Karpas-422 (cell line): ENCODE measurements around the gene BCL11B. TPM values are rescaled to one million over a fixed set of nuclear protein-coding genes. Genes with fewer than 3 reads are reported as not detected.

Experiments
- DNase-seq: peaks from one replicate; pipeline ENCODE4 v3.0.0-alpha.2; 2015
- H2AFZ ChIP-seq: fragments of 200-600 bp; sonication (generic); 2 replicates; pipeline ENCODE4 v1.6.1; 2014; ENCODE audit warnings: antibody characterized with exemption, low read length, mixed read lengths
- H3K27ac ChIP-seq: fragments of 200-600 bp; sonication (generic); 2 replicates; pipeline ENCODE4 v1.5.1; 2014; ENCODE audit warnings: mild to moderate bottlenecking, low read length, moderate library complexity
- H3K27me3 ChIP-seq: fragments of 200-600 bp; sonication (generic); 2 replicates; pipeline ENCODE4 v1.6.1; 2014; ENCODE audit warnings: low read length, mixed read lengths
- H3K36me3 ChIP-seq: fragments of 200-600 bp; sonication (generic); 2 replicates; pipeline ENCODE4 v1.6.1; 2014; ENCODE audit warnings: low read length, mixed read lengths; ENCODE audit not compliant: insufficient read depth
- H3K4me1 ChIP-seq: fragments of 200-600 bp; sonication (generic); 2 replicates; pipeline ENCODE4 v1.6.1; 2014; ENCODE audit warnings: mild to moderate bottlenecking, low read length, mixed read lengths
- H3K4me2 ChIP-seq: fragments of 200-600 bp; sonication (generic); 2 replicates; pipeline ENCODE4 v1.6.1; 2014; ENCODE audit warnings: low read length, low read depth, mild to moderate bottlenecking; ENCODE audit not compliant: poor library complexity, severe bottlenecking
- H3K4me3 ChIP-seq: fragments of 200-600 bp; sonication (generic); 2 replicates; pipeline ENCODE4 v1.5.1; 2014; ENCODE audit warnings: mild to moderate bottlenecking, antibody characterized with exemption, low read length, mixed read lengths
- H3K79me2 ChIP-seq: fragments of 200-600 bp; sonication (generic); 2 replicates; pipeline ENCODE4 v1.6.1; 2014; ENCODE audit warnings: mild to moderate bottlenecking, low read length, mixed read lengths
- H3K9ac ChIP-seq: fragments of 200-600 bp; sonication (generic); 2 replicates; pipeline ENCODE4 v1.6.0; 2014; ENCODE audit warnings: low read length
- H3K9me2 ChIP-seq: fragments of 200-600 bp; sonication (generic), shearing (Covaris generic); replicated peaks from 2 replicates; pipeline ENCODE4 v1.6.0; 2014; ENCODE audit warnings: mild to moderate bottlenecking, low read length, moderate library complexity; ENCODE audit not compliant: insufficient read depth
- H3K9me3 ChIP-seq: fragments of 300-700, 200-600 bp; sonication (generic); 2 replicates; pipeline ENCODE4 v1.6.1; 2014; ENCODE audit warnings: low read length, mixed read lengths
- H4K20me1 ChIP-seq: fragments of 200-600 bp; sonication (generic); 2 replicates; pipeline ENCODE4 v1.6.1; 2014; ENCODE audit warnings: mild to moderate bottlenecking, antibody characterized with exemption, low read length, low read depth; ENCODE audit not compliant: insufficient read depth
- total RNA-seq: library from RNA; depleted of rRNA; stranded (reverse); fragments of >200 nt; shearing (Covaris generic); gene quantifications from 2 replicates; pipeline ENCODE4 v1.2.3, GENCODE V29; 2014; ENCODE audit warnings: low replicate concordance

Gene BCL11B
- total RNA-seq, 1 experiment from 2014 or later: not detected

GRCh38 chr14:99267381-99267780 lies 4.6 kb downstream of the BCL11B start:
- H3K27me3 ChIP-seq: no peaks in the 10 kb centered on the region
- H3K79me2 ChIP-seq: no peaks in the 10 kb centered on the region
- no peak overlapping the region for H3K4me3 ChIP-seq
- DNase-seq: no peak
- no peaks in the 10 kb centered on the region for H3K9me3 ChIP-seq
- no peaks in the 10 kb centered on the region for H4K20me1 ChIP-seq
- H3K9me2 ChIP-seq: no peaks in the 10 kb centered on the region
- H3K36me3 ChIP-seq: no peaks in the 10 kb centered on the region
- H3K27ac ChIP-seq: no peak overlapping the region
- no peak overlapping the region for H3K9ac ChIP-seq
- no peaks in the 10 kb centered on the region for H3K4me1 ChIP-seq
- H3K4me2 ChIP-seq: no peak overlapping the region
- H2AFZ ChIP-seq: no peak overlapping the region

GRCh38 chr14:99266181-99267178 lies 5.5 kb downstream of the BCL11B start:
- no peak overlapping the region for H3K4me2 ChIP-seq
- no peaks in the 10 kb centered on the region for H3K36me3 ChIP-seq
- H3K4me3 ChIP-seq: no peak overlapping the region
- no peaks in the 10 kb centered on the region for H3K79me2 ChIP-seq
- no peaks in the 10 kb centered on the region for H3K4me1 ChIP-seq
- no peak overlapping the region for H3K27ac ChIP-seq
- H3K9me3 ChIP-seq: no peaks in the 10 kb centered on the region
- H2AFZ ChIP-seq: no peak overlapping the region
- peak; percentile 90 for DNase-seq
- no peaks in the 10 kb centered on the region for H3K27me3 ChIP-seq
- no peaks in the 10 kb centered on the region for H3K9me2 ChIP-seq
- no peaks in the 10 kb centered on the region for H4K20me1 ChIP-seq
- no peak overlapping the region for H3K9ac ChIP-seq

GRCh38 chr14:99265571-99265970 lies 6.4 kb downstream of the BCL11B start:
- no peaks in the 10 kb centered on the region for H3K79me2 ChIP-seq
- H3K4me2 ChIP-seq: no peak overlapping the region
- H3K27me3 ChIP-seq: no peaks in the 10 kb centered on the region
- no peaks in the 10 kb centered on the region for H3K36me3 ChIP-seq
- no peak overlapping the region for H2AFZ ChIP-seq
- H3K4me1 ChIP-seq: no peaks in the 10 kb centered on the region
- no peaks in the 10 kb centered on the region for H3K9me2 ChIP-seq
- no peak overlapping the region for H3K4me3 ChIP-seq
- DNase-seq: no peak
- no peak overlapping the region for H3K9ac ChIP-seq
- H3K27ac ChIP-seq: no peak overlapping the region
- H4K20me1 ChIP-seq: no peaks in the 10 kb centered on the region
- no peaks in the 10 kb centered on the region for H3K9me3 ChIP-seq

- Histone ChIP-seq H3K9me2 (no peaks in the 10 kb centered on the region), H3K79me2 (no peaks in the 10 kb centered on the region), H3K27me3 (no peaks in the 10 kb centered on the region), H3K36me3 (no peaks in the 10 kb centered on the region), H2AFZ (no peak overlapping the region), H4K20me1 (no peaks in the 10 kb centered on the region), H3K4me1 (no peaks in the 10 kb centered on the region), H3K9ac (no peak overlapping the region), H3K4me2 (no peak overlapping the region), H3K27ac (no peak overlapping the region), H3K9me3 (no peaks in the 10 kb centered on the region), H3K4me3 (no peak overlapping the region)
- no peak for DNase-seq
Observed at GRCh38 chr14:99264691-99265450, 7.1 kb downstream of the BCL11B start.

GRCh38 chr14:99263564-99264330 lies 8.2 kb downstream of the BCL11B start:
- Histone ChIP-seq H3K27ac (no peak overlapping the region), H3K79me2 (no peaks in the 10 kb centered on the region), H2AFZ (no peak overlapping the region), H3K4me1 (no peaks in the 10 kb centered on the region), H3K4me3 (no peak overlapping the region), H3K9me3 (no peaks in the 10 kb centered on the region), H3K9me2 (no peaks in the 10 kb centered on the region), H4K20me1 (no peaks in the 10 kb centered on the region), H3K36me3 (no peaks in the 10 kb centered on the region), H3K27me3 (no peaks in the 10 kb centered on the region), H3K4me2 (no peak overlapping the region), H3K9ac (no peak overlapping the region)
- no peak for DNase-seq

- Histone ChIP-seq H2AFZ (no peak overlapping the region), H3K27ac (no peak overlapping the region), H3K36me3 (no peaks in the 10 kb centered on the region), H3K27me3 (no peaks in the 10 kb centered on the region), H3K4me2 (no peak overlapping the region), H3K9ac (no peak overlapping the region), H3K4me3 (no peak overlapping the region), H4K20me1 (no peaks in the 10 kb centered on the region), H3K9me3 (no peaks in the 10 kb centered on the region), H3K79me2 (no peaks in the 10 kb centered on the region), H3K4me1 (no peaks in the 10 kb centered on the region), H3K9me2 (no peaks in the 10 kb centered on the region)
- DNase-seq: no peak
Observed at GRCh38 chr14:99262977-99263448, 9.0 kb downstream of the BCL11B start.

- DNase-seq: no peak
- no peak overlapping the region for H3K9ac ChIP-seq
- H3K9me2 ChIP-seq: no peaks in the 10 kb centered on the region
- H4K20me1 ChIP-seq: no peaks in the 10 kb centered on the region
- no peak overlapping the region for H3K4me2 ChIP-seq
- no peaks in the 10 kb centered on the region for H3K9me3 ChIP-seq
- no peaks in the 10 kb centered on the region for H3K36me3 ChIP-seq
- H2AFZ ChIP-seq: no peak overlapping the region
- H3K4me3 ChIP-seq: no peak overlapping the region
- H3K4me1 ChIP-seq: no peaks in the 10 kb centered on the region
- H3K27ac ChIP-seq: no peak overlapping the region
- H3K79me2 ChIP-seq: no peaks in the 10 kb centered on the region
- H3K27me3 ChIP-seq: no peaks in the 10 kb centered on the region
Observed at GRCh38 chr14:99261912-99262787, 9.8 kb downstream of the BCL11B start.
